Hematopoietic multipotent progenitor cell treated with erythropoietin and hydrocortisone succinate and interleukin-3 and kit ligand, for 4 days (in vitro differentiated cells): Measurements from ENCODE around the gene GPN3.
"Not testable (repeated sequence)": the region's sequence is repeated elsewhere in the genome, so short reads cannot be mapped to it uniquely, and the experiment has no call there.

Experiments
- DNase-seq: peaks from one replicate; pipeline ENCODE4 v3.0.0-alpha.2; 2015

GPN3 gene

DNA sequence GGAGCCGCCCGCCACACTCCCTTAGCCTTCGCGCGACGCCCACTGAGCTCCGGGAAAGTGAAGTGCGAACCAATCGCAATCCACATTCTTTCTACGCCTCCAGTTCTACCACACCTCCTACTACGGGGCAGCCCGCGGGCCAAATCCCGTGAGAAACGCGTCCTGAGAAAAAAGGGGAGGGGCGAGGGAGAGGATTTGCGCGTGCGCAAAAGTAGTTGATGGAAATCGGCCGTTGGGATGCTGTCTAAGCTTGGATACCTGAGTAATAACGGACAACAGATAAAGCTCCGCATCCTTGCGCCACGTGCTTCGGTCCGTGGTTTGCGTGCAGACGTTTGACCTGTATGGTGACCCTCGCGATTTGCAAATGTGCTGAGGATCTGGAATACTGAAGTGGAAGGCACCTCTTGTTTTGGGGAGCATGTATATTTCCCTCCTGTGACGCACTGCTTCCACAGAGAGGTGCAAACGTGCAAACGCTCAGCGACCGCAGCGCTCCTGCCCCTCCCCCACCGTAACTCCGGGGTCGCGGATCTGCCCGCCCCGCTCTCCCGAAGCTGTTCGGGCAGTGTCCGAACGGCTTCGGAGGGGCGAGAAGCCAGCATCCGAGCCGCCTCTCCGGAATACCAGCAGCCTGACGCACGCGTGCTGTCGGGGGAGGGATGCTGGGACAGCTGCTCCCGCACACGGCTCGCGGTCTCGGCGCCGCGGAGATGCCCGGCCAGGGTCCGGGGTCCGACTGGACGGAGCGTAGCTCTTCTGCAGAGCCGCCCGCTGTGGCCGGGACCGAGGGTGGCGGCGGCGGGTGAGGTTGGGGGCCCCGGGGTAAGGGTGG, at the start of gene GPN3, which contains the start of gene FAM216A:
TSS of gene GPN3 (minus strand) at position 44 of the 835 bp plus-strand sequence. CDS start 54 bp downstream, outside the sequence.
TSS of gene FAM216A (plus strand) at position 632 of the 835 bp plus-strand sequence. CDS start at position 663, 31 bp downstream.
- peak; percentile 99 for DNase-seq

DNA sequence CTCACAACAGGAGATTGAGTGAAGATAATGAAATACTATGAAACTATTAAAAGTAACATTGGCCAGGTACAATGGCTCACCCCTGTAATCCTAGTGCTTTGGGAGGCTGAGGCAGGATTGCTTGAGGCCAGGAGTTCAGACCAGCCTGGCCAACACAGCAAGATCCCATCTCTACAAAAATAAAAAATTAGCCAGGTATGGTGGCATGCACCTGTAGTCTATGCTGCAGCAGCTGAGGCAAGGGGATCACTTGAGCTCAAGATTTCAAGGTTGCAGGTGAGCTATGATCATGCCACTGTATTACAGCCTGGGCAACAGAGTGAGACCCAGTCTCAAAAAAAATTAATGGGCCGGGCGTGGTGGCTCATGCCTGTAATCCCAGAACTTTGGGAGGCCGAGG, 48.9 kb upstream of the GPN3 start:
- DNase-seq = no peak

DNA sequence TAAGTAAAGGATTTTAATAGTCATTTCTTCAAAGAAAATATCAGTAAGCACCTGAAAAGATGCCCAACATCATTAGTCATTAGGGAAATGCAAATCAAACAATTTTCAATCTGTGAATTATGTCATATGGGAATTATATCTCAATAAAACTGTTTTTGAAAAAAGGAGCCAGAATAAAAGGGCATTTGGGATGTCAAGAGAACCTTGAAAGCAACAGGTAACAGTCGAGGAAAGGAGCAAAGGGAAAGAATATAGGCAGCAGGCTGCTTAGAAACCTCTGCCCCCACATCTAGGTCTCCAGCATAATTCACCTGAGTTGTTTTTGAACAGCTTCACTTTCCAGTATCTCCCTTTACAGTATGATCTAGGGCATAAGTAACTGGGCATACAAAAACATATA, 46.3 kb upstream of the GPN3 start:
- DNase-seq = no peak

DNA sequence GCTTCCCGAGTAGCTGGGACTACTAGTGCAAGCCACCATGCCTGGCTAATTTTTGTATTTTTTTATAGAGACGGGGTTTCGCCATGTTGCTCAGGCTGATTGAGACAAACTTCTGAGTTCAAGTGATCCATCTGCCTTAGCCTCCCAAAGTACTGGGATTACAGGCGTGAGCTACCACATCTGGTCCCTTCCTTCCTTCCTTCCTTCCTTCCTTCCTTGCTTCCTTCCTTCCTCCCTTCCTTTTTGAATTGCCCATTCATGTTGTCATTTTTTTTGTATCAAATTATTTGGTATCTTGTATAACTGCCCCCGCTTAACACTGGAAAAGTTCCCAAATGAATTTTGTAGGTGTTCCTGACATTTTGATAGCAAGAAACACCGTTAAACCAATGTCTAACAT, 45.8 kb upstream of the GPN3 start:
- DNase-seq = no peak

DNA sequence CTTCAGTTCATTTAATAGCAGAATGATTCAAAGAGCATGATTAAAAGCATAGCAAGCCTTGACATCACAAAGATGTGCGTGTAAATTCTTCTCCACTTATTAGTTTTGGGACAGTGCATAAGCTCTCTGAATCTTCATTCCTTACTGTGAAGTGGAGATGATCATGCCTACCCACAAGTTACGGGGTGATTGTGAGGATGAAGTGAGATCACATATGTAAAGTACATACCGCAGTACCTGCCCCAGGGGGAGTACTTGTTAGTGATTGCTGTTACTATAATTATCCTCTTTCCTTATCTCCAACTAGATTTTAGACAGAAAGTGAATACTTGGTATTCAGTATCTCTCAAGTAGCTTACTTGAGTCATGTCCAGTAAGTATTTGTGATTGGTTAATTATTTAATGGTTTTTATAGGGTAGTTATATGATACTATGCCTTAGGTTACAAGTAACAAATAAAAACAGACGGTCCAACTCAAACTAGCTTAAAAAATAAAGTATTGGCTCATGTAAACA, 40.1 kb upstream of the GPN3 start:
- DNase-seq = no peak

DNA sequence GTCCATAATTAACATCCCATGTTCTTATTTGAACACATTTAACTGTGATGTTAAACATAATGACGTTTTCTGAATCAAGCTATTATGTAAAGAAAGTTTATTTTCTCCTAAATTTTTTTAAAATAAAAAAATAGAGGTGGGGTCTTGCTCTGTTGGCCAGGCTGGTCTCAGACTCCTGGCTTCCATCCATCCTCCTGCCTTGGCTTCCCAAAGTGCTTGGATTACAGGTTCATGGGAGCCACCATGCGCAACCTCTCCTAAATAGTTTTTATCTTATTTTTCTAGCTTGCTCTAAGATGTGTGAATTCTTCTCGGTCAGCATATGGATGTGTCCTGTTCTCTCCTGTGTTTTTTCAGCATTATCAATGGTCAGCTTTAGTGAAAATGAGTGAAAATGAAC, 37.3 kb upstream of the GPN3 start:
- DNase-seq = no peak

DNA sequence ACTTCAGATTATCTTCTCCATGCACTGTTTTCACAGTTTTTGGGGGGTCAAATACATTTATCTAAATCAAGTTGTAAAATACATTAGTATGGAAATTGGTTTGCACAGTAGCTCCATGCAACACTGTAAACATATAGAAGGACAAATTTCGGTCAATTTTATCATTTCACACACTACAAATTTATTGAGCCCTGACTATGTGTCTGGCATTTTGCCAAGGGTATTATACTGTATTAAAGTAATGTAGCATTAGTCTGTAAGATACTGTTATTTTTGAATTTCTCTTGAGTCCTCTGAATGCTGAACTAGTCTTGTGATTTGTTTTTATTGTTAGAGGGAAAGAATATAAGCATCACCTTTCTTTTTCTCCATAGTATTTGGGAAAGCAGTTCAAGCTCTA, 35.4 kb upstream of the GPN3 start:
- peak; percentile 15 for DNase-seq

DNA sequence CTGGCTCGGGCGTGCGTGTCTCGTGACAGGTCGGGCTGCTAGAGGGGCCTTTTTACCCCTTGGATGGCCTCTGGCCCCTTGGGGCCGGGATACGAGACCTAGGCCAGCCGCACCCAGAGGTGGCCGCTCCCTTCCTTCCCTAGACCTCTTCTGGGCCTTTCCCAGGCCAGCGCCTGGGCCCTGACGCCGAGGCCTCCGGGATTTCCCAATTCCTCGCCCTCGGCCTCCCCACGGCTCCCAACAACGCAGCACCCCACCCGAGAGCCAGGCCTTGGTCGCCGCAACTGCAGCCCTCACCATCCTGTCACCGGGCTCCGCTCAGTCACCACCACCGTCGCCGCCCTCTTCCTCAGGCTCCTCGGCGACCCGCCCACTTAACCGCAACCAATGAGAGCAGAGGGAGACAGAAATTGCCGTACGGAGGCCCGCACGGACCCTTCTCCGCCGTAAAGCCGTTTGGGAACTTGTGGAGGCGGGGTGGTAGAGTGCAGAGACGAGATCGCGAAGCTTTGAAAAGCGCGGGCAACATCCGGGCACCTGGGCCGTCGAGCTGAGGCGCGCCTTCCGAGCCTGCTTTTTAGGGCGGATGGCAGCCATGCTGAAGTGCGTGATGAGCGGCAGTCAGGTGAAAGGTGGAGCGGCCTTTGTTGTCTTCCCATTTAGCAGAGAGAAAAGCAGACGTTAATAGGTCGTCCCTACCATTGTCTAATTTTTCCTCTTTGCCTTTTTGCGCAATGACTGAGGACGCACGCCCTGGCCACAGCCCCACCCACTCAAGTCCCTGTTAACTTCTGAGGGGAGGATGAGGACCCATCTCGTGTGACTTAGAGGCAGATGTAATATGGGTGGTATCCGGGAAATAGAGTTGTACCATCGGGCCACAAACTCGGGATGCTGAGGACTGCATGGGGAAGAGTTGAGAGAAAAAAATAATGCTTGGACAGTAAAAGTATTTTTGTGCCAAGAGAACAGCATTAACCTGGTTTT, 34.0 kb upstream of the GPN3 start, which contains the start of the genes RAD9B and VPS29:
TSS of gene RAD9B (plus strand) at position 580 of the 987 bp plus-strand sequence. CDS start at position 587, 7 bp downstream.
TSS of gene VPS29 (minus strand) at position 360 of the 987 bp plus-strand sequence. CDS start at position 300, 60 bp downstream.
- DNase-seq = peak; percentile 100

DNA sequence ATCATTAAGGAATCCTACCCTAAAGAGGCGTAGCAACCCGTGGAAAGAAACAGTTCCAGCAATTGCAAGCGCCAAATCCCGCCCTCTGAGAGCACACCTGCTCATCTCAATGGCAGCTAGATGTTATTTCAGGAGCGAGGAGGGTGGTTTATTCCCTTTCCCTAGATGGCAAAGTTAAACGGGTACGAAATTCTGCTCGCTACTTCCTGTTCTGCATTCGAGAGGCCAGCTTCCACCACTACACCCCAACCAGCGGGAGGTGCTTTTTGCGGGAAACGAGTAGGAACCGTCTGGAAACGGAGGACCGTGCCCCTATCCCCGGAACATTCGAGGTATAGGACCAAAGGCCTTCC, 33.3 kb upstream of the GPN3 start:
- peak; percentile 85 for DNase-seq

DNA sequence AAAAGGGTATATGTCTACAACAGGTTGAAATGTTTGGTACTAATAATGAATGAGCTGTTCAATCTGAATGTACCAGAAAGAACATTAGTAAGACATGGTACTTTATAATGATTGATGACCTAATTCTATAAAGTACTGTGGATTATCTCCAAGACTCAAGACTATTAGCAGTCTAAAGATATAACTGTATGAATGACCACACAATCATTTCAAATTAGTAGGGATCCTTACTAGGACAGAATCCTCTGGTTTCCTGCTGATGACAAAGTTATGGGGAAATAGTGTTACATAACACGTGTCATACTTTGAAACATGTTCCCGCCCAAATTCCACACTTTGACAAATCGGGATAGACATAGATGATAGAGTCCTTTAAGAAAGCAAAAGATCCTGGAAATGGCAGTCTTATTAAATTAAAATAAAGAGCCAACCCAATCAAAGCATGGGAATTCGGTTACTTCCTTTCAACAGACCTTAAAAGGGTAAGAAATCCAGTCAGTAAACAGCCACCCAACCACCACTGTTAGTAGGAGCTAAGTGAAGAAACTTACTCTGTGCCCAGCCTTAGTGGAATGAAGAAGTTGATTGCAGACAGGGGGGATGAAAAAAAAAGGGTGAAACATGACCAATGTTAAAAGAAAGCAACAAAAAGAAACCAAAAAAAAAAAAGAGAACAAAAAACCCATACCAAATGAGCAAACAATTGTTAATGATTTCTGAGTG, 31.1 kb upstream of the GPN3 start:
- peak; percentile 63 for DNase-seq

DNA sequence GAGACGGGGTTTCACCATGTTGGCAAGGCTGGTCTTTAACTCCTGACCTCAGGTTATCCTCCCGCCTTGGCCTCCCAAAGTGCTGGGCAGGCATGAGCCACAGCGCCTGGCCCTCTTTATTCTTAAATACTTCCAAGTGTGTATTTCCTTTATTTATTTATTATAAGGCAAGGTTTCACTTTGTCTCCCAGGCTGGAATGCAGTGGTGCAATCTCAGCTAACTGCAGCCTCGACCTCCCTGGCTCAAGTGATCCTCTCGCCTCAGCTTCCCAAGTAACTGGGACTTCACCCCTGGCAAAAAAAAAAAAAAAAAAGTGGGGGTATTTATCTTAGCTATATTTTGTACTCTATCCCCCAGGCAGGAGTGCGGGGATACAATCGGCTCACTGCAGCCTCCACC, 7.4 kb upstream of the GPN3 start:
- no peak for DNase-seq

DNA sequence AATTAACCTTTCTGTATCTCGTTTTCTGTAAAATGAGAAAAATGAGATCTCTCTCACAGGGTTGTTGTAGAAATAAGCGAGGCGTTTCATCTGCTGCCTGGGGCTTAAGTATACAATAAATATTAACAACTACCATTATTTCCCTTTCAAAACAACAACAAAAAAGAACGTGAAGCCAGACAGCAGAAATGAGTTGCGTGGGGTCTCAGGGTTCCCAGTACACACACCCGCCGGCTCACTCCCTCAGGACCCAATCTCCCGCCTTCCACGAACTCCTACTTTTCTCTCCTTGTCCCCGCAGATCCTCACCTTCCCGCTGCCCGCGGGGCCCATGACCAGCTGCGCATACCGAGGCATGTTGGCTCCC, 227 bp downstream of the GPN3 start:
- no peak for DNase-seq

DNA sequence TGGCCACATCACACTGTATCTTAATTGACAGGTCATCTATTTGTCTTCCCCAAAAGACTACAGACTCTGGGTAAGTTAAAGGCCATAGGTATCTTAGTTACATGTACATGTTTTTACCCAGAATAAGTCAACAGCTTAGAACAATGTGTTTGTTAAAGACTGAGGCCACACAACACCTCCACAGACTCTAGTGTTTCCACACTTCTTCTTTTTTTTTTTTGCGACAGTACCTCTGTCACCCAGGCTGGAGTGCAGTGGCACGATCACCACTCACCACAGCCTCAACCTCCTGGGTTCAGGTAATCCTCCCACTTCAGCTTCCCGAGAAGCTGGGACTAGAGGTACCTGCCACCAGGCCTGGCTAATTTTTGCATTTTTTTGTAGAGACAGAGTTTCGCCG, 1.3 kb downstream of the GPN3 start:
- DNase-seq = no peak

DNA sequence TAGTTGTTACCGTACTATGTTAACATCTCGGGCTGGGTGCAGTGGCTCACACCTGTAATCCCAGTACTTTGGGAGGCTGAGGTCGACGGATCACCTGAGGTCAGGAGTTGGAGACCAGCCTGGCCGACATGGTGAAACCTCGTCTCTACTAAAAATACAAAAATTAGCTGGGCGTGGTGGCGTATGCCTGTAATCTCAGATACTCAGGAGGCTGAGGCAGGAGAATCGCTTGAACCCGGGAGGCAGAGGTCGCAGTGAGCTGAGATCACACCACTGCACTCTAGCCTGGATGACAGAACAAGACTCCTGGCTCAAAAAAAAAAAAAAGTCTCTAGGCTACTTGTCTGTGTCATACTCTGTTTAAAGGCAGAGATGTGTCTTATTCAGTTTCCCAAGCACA, 2.3 kb downstream of the GPN3 start:
- not testable (repeated sequence) for DNase-seq

DNA sequence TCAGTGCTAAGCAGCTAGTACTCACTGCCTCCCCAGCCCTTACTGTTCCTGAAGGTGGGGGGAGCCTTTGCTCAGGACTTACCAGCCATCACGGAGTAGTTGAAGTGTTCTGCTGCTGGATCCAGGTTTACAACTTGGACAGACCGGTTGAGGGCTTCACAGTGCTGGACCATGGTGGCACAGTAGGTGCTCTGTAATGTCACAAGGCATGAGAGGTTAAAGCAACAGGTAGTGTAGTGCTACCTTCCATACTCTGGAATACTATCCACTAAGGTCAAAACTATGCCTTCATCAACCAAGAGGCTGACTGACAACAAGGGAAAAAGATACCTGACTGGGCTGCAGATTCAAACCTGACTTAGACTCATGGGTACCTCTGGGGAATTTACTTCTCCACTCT, 3.0 kb downstream of the GPN3 start:
- no peak for DNase-seq

DNA sequence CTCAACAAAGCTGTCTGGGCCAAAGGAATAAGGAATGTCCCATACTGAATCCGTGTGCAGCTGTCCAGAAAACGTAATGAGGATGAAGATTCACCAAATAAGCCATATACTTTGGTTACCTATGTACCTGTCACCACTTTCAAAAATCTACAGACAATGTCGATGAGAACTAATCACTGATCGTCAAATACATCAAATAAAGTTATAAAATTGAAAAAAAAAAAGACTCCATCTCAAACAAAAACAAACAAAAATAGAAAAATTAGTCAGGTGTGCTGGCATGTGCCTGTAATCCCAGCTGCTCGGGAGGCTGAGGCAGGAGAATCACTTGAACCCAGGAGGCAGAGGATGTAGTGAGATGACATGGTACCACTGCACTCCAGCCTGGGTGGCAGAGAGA, 6.9 kb downstream of the GPN3 start:
- not testable (repeated sequence) for DNase-seq

DNA sequence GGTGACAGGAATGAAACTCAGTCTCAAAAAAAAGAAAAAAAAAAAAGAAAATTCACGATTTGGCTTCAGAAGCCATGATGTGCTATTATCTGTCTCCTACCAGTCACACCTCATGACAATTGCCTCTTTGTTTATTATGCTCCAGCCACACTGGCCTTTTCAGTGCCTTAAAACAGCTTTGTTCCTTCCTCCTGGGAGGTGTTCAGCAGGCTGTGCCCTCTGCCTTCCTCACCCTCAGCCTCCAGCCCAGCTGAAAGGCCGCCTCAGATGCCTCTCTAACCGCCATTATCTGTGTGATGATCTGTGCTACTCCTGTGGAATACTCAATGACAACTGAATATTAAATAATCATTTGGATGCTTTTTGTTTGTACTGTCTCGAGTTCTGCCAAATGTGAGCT, 9.3 kb downstream of the GPN3 start:
- no peak for DNase-seq

DNA sequence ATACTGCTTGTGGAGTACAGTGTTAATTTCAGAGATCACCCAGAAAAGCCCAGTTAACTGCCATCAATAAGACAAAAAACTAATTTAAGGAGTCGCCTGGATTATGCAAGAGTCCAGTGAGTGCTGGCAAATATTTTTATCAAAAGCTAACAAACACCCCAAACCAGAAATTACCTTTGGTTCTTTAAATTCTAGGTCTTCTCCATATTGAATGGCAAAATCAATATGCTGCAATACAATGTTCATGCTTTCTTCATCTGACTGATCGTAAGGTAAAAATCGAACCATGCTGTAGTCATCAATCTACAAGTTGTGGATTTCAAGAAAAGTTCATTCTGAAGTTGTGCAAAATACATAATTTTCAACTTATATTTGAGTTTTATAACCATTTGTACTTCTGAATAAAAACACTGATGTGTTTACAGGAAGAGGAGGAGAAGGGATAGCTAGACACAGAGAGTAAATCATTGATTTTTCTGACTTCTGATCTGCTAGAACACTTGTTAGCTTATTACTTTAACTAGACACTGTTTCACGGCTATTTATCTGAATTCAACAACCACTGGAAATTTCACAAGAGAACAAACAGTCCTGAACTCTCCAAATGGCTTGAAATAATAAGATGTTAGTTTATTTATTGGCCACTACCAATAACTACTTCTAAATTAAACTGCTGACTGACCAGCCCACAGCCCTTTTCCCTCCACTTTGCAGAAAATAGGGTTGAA, 14.3 kb downstream of the GPN3 start:
- DNase-seq = no peak

DNA sequence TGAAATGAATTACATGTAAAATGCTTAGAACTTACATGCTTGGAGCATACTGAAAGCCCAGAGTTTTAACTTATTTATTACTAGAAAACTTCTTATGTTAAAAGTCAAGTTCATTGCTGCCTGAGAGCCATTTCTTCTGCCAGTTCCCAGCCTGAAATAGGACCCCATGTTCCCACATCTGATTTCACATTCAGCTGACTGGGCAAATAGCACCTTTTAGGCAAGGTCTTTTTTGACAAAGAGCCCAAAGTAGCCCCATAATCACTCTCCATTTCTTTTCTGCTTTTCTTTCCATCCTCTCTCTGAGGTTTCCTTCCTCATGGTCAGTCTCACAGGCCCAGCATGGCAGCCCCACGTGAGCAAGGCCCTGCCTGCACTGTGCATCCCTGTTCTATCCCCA, 16.8 kb downstream of the GPN3 start:
- no peak for DNase-seq

DNA sequence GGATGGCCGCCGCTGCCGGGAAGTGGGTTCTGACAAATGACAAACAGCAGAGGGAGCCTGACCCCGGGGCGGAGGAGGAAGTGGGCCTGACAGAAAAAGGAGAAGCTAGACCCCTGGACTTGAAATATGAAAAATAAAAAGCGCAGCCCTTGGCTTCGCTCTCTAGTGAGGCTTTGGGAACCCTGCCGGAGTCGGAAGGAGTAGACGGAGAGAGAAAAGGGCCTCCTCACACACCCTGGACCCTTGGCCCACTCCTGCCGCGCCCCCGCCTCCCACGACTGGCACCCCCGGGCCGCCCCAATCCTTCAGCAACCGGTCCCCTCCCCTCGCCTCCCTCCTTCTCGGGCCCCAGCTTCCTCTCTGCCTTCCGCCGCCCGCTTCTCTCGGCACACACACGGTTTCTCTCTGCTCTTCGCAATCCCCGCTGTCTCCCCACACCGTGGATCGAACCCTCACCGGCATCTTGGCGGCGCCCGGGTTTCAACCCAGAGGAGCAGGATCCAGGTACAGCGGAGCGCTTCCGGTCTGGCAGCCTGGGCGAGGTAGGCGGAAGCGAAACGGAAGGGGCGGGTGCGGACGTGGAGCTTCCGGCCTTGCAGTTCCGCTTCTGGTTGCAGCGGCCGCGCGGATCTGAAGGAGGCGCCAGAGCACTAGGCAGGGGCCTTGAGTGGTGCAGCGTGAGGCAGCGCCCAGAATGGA, 18.1 kb downstream of the GPN3 start, which contains the start of gene ARPC3:
TSS of gene ARPC3 (minus strand) at position 539 of the 699 bp plus-strand sequence. CDS start at position 462, 77 bp downstream.
- peak; percentile 99 for DNase-seq

DNA sequence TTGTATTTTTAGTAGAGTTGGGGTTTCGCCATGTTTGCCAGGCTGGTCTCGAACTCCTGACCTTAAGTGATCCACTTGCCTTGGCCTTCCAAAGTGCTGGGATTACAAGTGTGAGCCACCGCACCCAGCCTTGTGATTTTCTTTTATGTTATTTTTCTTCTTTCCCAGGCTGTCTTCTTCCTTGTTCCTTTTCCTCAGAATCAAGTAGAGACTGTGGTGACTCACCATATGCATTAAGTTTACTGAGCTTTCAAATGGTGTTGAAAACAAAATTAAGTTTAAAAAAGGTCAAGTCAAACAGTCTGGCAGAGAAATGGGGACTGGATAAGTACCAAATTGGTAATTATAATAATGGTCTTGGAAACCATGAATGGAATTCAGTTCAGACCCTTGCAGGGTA, 23.6 kb downstream of the GPN3 start:
- DNase-seq = no peak
